Ovary (tissue), 9 donors: ENCODE results near the gene ARSG. TPM values are rescaled to one million over a fixed set of nuclear protein-coding genes. Genes with fewer than 3 reads are reported as not detected.

Experiments used
- DNase-seq, 5 donors: peaks; one replicate each; pipeline ENCODE4 v3.0.0-alpha.2; 2019 to 2020
- H3K27ac ChIP-seq, 2 donors: fragments of 200-600 bp; one replicate each; pipeline versions ENCODE4 v1.5.1 to v1.8.0; 2019 to 2022
- H3K27me3 ChIP-seq: fragments of 200-600 bp; one replicate; pipeline ENCODE4 v1.8.0; 2022
- H3K36me3 ChIP-seq: fragments of 200-600 bp; sonication (generic); one replicate; pipeline ENCODE4 v1.5.1; 2019
- H3K4me1 ChIP-seq: one replicate; pipeline ENCODE4 v1.8.1; 2013; ENCODE audit warnings: mild to moderate bottlenecking, moderate library complexity; ENCODE audit not compliant: insufficient read depth
- H3K4me3 ChIP-seq: fragments of 200-600 bp; sonication (generic); one replicate; pipeline ENCODE4 v1.5.1; 2017
- H3K9me3 ChIP-seq, 2 donors: fragments of 200-600 bp in 1 of 2; sonication (generic) in 1 of 2; one replicate each; pipeline versions ENCODE4 v1.5.1 to v1.8.1; 2013 to 2019; ENCODE audit warnings: mild to moderate bottlenecking in 1 of 2, moderate library complexity in 1 of 2
- CTCF ChIP-seq, 3 donors: fragments of 450-650 bp in 2 of 3; fragments of 200-600 bp in 1 of 3; IDR thresholded peaks; one replicate each; pipeline versions ENCODE4 v1.5.1 to v1.8.0; 2016 to 2022; ENCODE audit warnings: antibody characterized with exemption in 3 of 3, mild to moderate bottlenecking in 1 of 3
- EP300 ChIP-seq: sonication (generic); formaldehyde crosslinking; IDR thresholded peaks from one replicate; pipeline ENCODE4 v1.6.1; 2017; ENCODE audit warnings: antibody characterized with exemption
- POLR2A ChIP-seq: fragments of 450-650 bp; IDR thresholded peaks from one replicate; pipeline ENCODE4 v1.6.1; 2017; ENCODE audit warnings: antibody characterized with exemption, mild to moderate bottlenecking, moderate library complexity
- WGBS, 3 donors: extraction: QIAGEN DNeasy Blood & Tissue Kit in 1 of 3; methylation state at CpG; one replicate each; pipeline versions ENCODE4 v1.1.5 to v1.1.7; 2013 to 2017; 5-methylcytosine and 5-hydroxymethylcytosine counted together
- intact Hi-C, 4 donors: fragments of 100-400 bp; cut with DNase I; formaldehyde crosslinking; loops; one replicate each; pipeline versions ENCODE4 v1.11.0 to v1.15.1; 2022 to 2023
- polyA plus RNA-seq, 2 donors: library from polyadenylated mRNA; stranded (reverse); fragments of 200-250 nt in 1 of 2; fragments of 350-450 nt in 1 of 2; fragmentation: Illumina TruSeq in 1 of 2; extraction: RNeasy Lipid Tissue Mini Kit (QIAGEN cat#74804) in 1 of 2; gene quantifications; one replicate each; pipeline ENCODE4 v1.2.3, GENCODE V29; 2013 to 2014
- total RNA-seq, 7 donors: library from RNA; depleted of rRNA in 2 of 7; stranded (reverse); fragments of >200 nt in 2 of 7; fragmentation: NEBNext Ultra II Directional in 3 of 7; extraction: Animal tissue kit (Norgen Biotek cat#: 25700) in 3 of 7; gene quantifications; one replicate each; pipeline versions ENCODE4 v1.1.0 to v1.2.4, GENCODE V29; 2016 to 2023
- donor health status: DM: no; HTN: no; CAD: no; lungs with moderate emphysema.
- donor health status: DM: no; HTN: no; CAD: no.
- donor health status: Bipolar disorder and iron deficiency.
- donor health status: DM: yes; HTN: yes; CAD: no.
- donor health status: DM: no; HTN: no; CAD: no.
- donor health status: DM: yes; HTN: yes; CAD: no.

Gene ARSG
- total and polyA plus RNA-seq, 9 donors, result 5.2 to 19.8 (median 11.1) TPM

- H3K27me3 ChIP-seq, result no peaks in the 10 kb centered on the region
- intact Hi-C loops, result no loop called here
- no peaks in the 10 kb centered on the region for H3K4me1 ChIP-seq
- no peak for TF ChIP-seq CTCF (IDR thresholded peaks at IDR 0.05)
- no peaks in the 10 kb centered on the region for H3K9me3 ChIP-seq
- no peak overlapping the region for H3K27ac ChIP-seq
- H3K36me3 ChIP-seq, result no peaks in the 10 kb centered on the region
- WGBS, 3 donors, result 93 to 96% (median 95%) methylated on average over 4 of the region's 4 CpGs
- H3K4me3 ChIP-seq, result no peak overlapping the region
- no peak for DNase-seq
These were observed 24.6 kb downstream of the ARSG start for GRCh38 chr17:68315930-68316329.

- 90 to 93% (median 91%) methylated on average over 6 of the region's 6 CpGs for WGBS, 3 donors
- no peak for TF ChIP-seq POLR2A
- TF ChIP-seq EP300, result no peak
- no peak for TF ChIP-seq CTCF (IDR thresholded peaks at IDR 0.05)
- Histone ChIP-seq H3K27ac (no peak overlapping the region), H3K36me3 (no peaks in the 10 kb centered on the region), H3K4me1 (no peaks in the 10 kb centered on the region), H3K4me3 (no peak overlapping the region), H3K9me3 (no peaks in the 10 kb centered on the region), H3K27me3 (no peaks in the 10 kb centered on the region)
- intact Hi-C loops, result no loop called here
- DNase-seq, result no peak
These were observed 26.2 kb downstream of the ARSG start for GRCh38 chr17:68317458-68317857.

GRCh38 chr17:68318103-68318991 lies 27.1 kb downstream of the ARSG start:
- WGBS, 3 donors, result 70 to 80% (median 76%) methylated on average over 8 of the region's 8 CpGs
- TF ChIP-seq POLR2A, result no peak
- TF ChIP-seq CTCF (IDR thresholded peaks at IDR 0.05), result no peak
- TF ChIP-seq EP300, result no peak
- no peaks in the 10 kb centered on the region for H3K4me1 ChIP-seq
- no peak overlapping the region for H3K4me3 ChIP-seq
- no peaks in the 10 kb centered on the region for H3K36me3 ChIP-seq
- no peaks in the 10 kb centered on the region for H3K27me3 ChIP-seq
- no peak for DNase-seq
- no peaks in the 10 kb centered on the region for H3K9me3 ChIP-seq
- H3K27ac ChIP-seq, result no peak overlapping the region
- intact Hi-C loops, result no loop called here

- H3K27me3 ChIP-seq, result no peaks in the 10 kb centered on the region
- intact Hi-C loops, result no loop called here
- no peaks in the 10 kb centered on the region for H3K9me3 ChIP-seq
- 92 to 95% (median 94%) methylated on average over 12 of the region's 12 CpGs for WGBS, 3 donors
- TF ChIP-seq EP300, result no peak
- TF ChIP-seq POLR2A, result no peak
- TF ChIP-seq CTCF (IDR thresholded peaks at IDR 0.05), result no peak
- no peaks in the 10 kb centered on the region for H3K36me3 ChIP-seq
- H3K4me3 ChIP-seq, result no peak overlapping the region
- H3K4me1 ChIP-seq, result no peaks in the 10 kb centered on the region
- no peak overlapping the region for H3K27ac ChIP-seq
- DNase-seq, result no peak
These were observed 28.3 kb downstream of the ARSG start for GRCh38 chr17:68319410-68320162.
